GM12873 (cell line): ENCODE data around the gene MYCT1.

Source experiments
- CTCF ChIP-seq: IDR thresholded peaks from 2 replicates; pipeline ENCODE4 v1.5.1; 2012; ENCODE audit warnings: low read depth, mild to moderate bottlenecking, moderate library complexity, low read length, control low read depth; ENCODE audit not compliant: insufficient read depth; ENCODE audit errors: missing control alignments

Gene MYCT1

GRCh38 chr6:152680879-152681517 lies 16.7 kb upstream of the MYCT1 start:
- TF ChIP-seq CTCF, result no peak

- no peak for TF ChIP-seq CTCF
Measured at GRCh38 chr6:152682141-152682540, 15.6 kb upstream of the MYCT1 start.

- no peak for TF ChIP-seq CTCF
Measured at GRCh38 chr6:152685819-152686218, 11.9 kb upstream of the MYCT1 start.

GRCh38 chr6:152695372-152696045 lies 2.2 kb upstream of the MYCT1 start:
- no peak for TF ChIP-seq CTCF

GRCh38 chr6:152696522-152696921 lies 1.2 kb upstream of the MYCT1 start:
- no peak for TF ChIP-seq CTCF

GRCh38 chr6:152698692-152699091 lies 995 bp downstream of the MYCT1 start:
- no peak for TF ChIP-seq CTCF

GRCh38 chr6:152700427-152700826 lies 2.7 kb downstream of the MYCT1 start:
- TF ChIP-seq CTCF, result no peak
